NCI-H82 treated with DMSO at 0.1 percent for 48 hours (cell line): Measurements from ENCODE around the gene BRWD1.

Source experiments
- DNase-seq: peaks from one replicate; lab custom pipeline; 2025; ENCODE audit not compliant: unreplicated experiment; lab: John Stamatoyannopoulos, UW

Gene BRWD1

GRCh38 chr21:39313571-39314142, at the start of gene BRWD1:
Gene BRWD1 (minus strand): TSS chr21:39313632. CDS start chr21:39313491, 141 bp downstream.
- DNase-seq, result peak; percentile 61

GRCh38 chr21:39362733-39363132, 49.3 kb upstream of the BRWD1 start:
- no peak for DNase-seq

- DNase-seq, result no peak
Measured at GRCh38 chr21:39359382-39359781, 46.0 kb upstream of the BRWD1 start.

DNA sequence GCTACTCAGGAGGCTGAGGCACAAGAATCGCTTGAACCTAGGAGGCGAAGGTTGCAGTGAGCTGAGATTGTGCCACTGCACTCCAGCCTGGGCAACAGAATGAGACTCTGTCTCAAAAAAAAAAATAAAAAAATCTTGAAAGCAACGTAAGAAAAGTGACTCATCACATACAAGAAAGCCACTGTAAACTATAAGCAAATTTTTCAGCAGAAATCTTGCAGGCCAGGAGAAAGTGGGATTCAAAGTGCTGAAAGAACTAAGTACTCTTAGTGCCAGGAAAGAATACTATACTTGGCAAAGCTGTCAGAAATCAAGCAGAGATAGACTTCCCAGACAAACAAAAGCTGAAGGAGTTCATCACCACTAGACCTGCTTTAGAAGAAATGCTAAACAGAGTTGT, 39.9 kb upstream of the BRWD1 start:
- DNase-seq, result no peak

GRCh38 chr21:39350094-39351005, 36.9 kb upstream of the BRWD1 start:
- DNase-seq, result no peak

DNA sequence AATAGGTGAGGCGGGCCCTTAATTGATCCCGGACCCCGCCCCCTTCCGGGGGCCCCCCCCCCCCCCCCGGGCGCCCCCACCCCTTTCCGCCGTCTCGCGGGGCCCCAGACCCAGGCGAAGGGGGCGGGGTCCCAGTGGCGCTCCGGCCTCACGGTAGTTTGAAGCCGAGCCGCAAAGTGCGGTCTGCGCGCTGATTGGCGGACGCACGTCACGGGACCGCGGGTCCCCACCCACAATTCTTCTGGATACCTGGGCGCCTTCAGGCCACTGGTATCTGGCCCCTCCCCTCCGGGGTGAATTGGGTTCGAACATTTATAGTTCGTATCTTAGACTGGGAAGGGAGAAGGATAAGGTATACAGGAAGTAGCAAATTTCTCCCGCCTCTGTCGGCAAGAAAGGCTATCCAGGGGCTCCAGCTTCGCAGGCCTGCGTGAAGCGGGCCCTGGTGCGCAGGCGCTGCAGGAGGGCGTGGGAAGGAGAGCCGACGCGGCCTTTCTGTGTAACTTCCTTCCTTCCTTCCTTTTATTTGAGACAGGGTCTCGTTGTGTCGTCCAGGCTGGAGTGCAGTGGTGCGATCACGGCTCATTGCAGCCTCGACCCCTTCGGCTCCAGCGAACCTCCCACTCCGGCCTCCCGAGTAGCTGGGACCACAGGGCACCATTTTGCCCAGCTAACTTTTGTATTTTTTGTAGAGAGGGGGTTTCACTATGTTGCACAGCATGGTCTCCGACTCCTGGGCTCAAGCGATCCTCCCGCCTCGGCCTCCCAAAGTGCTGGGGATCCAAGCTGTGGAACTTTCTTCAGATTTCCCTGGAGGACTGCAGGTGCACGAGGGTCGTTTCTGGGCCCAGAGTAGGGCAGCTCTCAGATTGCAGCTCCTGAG, 36.0 kb upstream of the BRWD1 start:
- DNase-seq, result peak; percentile 87

GRCh38 chr21:39348355-39349210, 35.2 kb upstream of the BRWD1 start, which contains the start of gene HMGN1:
Gene HMGN1 (minus strand): TSS chr21:39349088. CDS start chr21:39348917, 171 bp downstream.
- peak; percentile 86 for DNase-seq

GRCh38 chr21:39348040-39348354, 34.6 kb upstream of the BRWD1 start:
- no peak for DNase-seq

GRCh38 chr21:39347537-39347936, 34.1 kb upstream of the BRWD1 start:
- no peak for DNase-seq

DNA sequence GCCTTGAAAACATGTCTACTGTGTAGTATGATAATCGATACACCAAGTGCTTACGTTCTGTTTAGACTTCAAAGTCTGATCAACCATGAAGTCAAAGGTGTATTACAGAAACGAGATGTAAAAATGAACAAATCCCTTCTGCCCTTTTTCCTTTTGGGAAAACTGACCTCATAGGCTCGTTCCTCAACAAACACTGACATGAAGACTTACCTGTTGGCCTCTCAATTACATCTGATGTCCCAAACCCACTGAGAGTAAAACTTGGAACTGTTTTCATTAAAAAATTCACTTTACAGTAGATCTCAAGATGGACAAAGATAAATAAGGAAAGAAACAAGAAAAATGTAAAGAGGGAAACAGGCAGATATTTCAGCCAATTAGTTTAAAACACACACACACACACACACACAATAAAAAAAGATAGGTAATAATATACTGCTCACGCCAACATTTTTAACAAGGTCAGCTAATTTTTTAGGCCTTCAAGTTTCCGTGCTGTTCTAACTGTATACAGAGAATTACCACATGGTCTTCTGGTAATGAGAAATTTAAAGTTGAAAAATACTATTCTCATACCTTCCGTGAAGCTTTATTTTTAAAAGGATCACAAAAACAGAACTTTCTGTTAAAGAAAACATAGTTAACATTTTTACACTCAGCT, 33.4 kb upstream of the BRWD1 start:
- DNase-seq, result no peak

DNA sequence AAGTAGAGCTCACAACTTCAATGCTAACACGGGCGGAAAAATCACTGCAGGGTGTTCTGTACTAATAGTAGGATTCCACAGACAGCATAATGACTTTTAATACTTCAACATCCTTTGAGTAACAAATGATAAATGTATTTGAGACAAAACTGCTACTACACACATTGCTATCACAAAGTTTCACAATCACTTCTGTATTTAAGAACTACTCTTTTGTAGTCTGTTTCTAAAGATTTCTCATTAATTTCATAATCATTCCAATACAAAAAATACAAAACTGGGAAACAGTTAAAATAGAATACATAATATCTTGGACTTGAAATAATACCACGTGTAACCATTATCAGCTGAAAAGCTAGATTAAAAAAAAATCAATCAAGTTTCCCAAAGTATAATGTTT, 32.8 kb upstream of the BRWD1 start:
- no peak for DNase-seq

- DNase-seq, result no peak
Measured at GRCh38 chr21:39345440-39345839, 32.0 kb upstream of the BRWD1 start.

- no peak for DNase-seq
Measured at GRCh38 chr21:39344848-39345247, 31.4 kb upstream of the BRWD1 start.

DNA sequence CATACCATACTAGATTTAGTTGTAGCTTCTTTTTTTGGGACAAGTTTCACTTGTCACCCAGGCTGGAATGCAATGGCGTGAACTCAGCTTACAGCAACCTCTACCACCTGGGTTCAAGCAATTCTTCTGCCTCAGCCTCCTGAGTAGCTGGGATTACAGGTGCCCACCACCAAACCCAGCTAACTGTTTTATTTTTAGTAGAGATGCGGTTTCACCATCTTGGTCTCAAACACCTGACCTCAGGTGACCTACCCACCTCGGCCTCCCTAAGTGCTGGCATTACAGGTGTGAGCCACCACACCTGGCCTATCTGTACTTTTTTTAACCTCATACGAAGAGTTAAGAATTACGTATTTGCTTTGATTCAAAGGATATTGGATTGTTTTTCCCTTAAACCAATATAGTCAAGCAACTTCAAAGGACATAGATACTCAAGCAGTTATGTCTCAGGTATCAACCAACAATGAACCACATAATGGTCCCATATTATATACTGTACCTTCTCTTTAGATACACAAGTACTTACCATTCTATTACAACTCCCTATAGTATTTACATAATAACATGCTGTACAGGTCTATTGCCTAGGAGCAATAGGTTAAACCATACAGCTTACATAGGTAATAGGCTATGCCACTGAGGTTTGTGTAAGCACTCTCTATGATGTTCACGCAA, 28.0 kb upstream of the BRWD1 start:
- DNase-seq, result no peak

GRCh38 chr21:39340687-39341086, 27.3 kb upstream of the BRWD1 start:
- peak; percentile 77 for DNase-seq

DNA sequence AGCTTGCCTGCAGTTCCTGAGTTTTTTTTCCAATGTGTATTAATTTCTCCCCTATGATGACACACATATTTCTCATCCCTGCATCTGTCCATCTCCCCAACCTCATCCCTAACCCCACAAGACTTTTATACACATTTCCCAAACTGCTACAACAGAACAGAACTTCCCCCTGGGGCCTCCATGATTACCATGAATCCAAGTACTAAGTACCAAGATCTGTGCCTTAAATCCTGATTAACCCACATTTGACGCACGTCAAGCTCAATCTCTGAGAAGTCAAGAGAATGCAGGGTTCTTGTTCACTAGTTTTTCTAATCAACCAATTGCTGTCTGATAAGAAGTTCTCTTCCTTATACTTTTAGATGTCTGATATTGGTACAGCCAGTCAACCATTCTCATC, 25.8 kb upstream of the BRWD1 start:
- peak; percentile 65 for DNase-seq

DNA sequence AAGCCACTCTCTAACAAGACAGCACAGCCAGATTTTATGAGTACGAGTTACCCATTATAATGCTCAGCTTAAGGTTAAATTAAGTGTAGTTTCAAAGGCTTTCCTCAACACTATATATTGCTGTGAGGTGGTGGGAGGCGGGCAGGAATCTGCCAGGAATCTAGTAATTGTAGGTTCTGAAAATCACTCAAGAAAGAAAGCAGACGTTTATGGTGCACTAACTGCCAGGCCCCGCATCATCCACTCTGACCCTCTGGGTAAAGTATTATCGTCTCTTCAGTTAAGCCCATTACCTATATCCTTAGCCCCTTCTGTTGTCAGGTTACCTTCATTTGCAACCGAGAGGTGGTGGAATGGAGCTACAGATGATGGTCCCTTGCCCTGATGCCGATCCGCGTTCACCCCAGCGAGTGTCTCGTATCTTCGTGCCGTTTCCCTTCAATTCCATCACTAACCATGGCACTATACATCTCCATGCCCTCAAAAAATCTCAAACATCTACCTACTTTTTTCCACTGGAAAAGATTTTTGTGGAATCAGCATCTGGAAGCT, 23.1 kb upstream of the BRWD1 start:
- DNase-seq, result peak; percentile 97

- no peak for DNase-seq
Measured at GRCh38 chr21:39334611-39335010, 21.2 kb upstream of the BRWD1 start.

DNA sequence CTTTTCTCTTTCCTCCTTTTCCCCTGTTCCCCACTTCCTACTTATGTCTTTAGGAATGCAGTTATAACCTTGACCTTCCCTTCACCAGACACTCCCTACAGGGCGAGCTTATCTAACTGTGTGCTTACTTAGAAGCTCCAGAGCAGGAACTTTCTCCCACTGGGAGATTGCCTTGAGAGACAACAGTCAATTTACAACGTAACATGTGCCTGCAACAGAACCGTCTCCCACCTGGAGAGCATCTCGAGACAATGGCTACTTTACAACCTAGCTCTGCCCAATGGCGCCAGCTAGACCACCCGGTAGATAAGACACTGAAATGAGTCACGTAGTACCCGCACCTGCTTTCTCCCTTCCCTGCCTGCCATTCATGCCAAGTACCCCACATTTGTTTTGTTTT, 18.7 kb upstream of the BRWD1 start:
- DNase-seq, result no peak
